Fibroblast of the aortic adventitia (primary cell): ENCODE measurements around the gene SMIM13. TPM values are rescaled to one million over a fixed set of nuclear protein-coding genes. Genes with fewer than 3 reads are reported as not detected.

Experiments used
- DNase-seq: peaks from one replicate; pipeline ENCODE4 v3.0.0-alpha.2; 2010; ENCODE audit warnings: low read depth
- H3K4me3 ChIP-seq: 2 replicates; pipeline ENCODE4 v1.5.1; 2011; ENCODE audit warnings: low read depth, mild to moderate bottlenecking, control low read depth, low read length, moderate library complexity
- CTCF ChIP-seq: IDR thresholded peaks from 2 replicates; pipeline ENCODE4 v1.5.1; 2011; ENCODE audit warnings: mild to moderate bottlenecking, low read length, control low read depth, inconsistent platforms; ENCODE audit not compliant: insufficient read depth
- total RNA-seq: library from RNA; depleted of rRNA; stranded (reverse); fragments of >200 nt; gene quantifications from 2 replicates; pipeline ENCODE4 v1.2.3, GENCODE V29; 2012; ENCODE audit warnings: low replicate concordance

Gene SMIM13
- total RNA-seq, 1 donor: 8.1 TPM

GRCh38 chr6:11151488-11151887 lies 57.9 kb downstream of the SMIM13 start:
- DNase-seq: no peak
- no peak for TF ChIP-seq CTCF
- H3K4me3 ChIP-seq: no peak overlapping the region

- DNase-seq: no peak
- no peak overlapping the region for H3K4me3 ChIP-seq
- TF ChIP-seq CTCF: no peak
Observed at GRCh38 chr6:11152581-11152980, 58.9 kb downstream of the SMIM13 start.

- no peak for DNase-seq
- no peak for TF ChIP-seq CTCF
- H3K4me3 ChIP-seq: no peak overlapping the region
Observed at GRCh38 chr6:11153447-11153846, 59.8 kb downstream of the SMIM13 start.

GRCh38 chr6:11155589-11155988 lies 62.0 kb downstream of the SMIM13 start:
- TF ChIP-seq CTCF: no peak
- no peak for DNase-seq
- no peak overlapping the region for H3K4me3 ChIP-seq

- H3K4me3 ChIP-seq: no peak overlapping the region
- TF ChIP-seq CTCF: no peak
- DNase-seq: no peak
Observed at GRCh38 chr6:11160199-11160598, 66.6 kb downstream of the SMIM13 start.

- DNase-seq: no peak
- no peak overlapping the region for H3K4me3 ChIP-seq
- TF ChIP-seq CTCF: no peak
Observed at GRCh38 chr6:11161031-11161956, 67.7 kb downstream of the SMIM13 start.
